Common myeloid progenitor, CD34-positive (primary cell): Measurements from ENCODE around the gene MKS1.

Source experiments
- CTCF ChIA-PET: fragments of 350-600 bp; sonication (Branson Sonifier 250); formaldehyde crosslinking; loops from one replicate; lab custom pipeline; 2021; ENCODE audit warnings: antibody characterized with exemption; lab: Charles Lee
- POLR2A ChIA-PET: fragments of 350-600 bp; sonication (Branson Sonifier 250); formaldehyde crosslinking; loops from one replicate; lab custom pipeline; 2021; ENCODE audit warnings: antibody characterized with exemption; lab: Charles Lee
- DNase-seq, 3 donors: peaks; one replicate each; pipeline versions ENCODE4 v3.0.0 to v3.0.0-alpha.2; 2013
- H3K27ac ChIP-seq, 2 experiments: 1 replicate in 1 of 2; 2 replicates in 1 of 2; pipeline ENCODE4 v1.7.0; 2013; ENCODE audit warnings: inconsistent platforms in 2 of 2, low read length in 2 of 2, mild to moderate bottlenecking in 2 of 2, low read depth in 1 of 2, moderate library complexity in 1 of 2; ENCODE audit not compliant: severe bottlenecking in 2 of 2, insufficient read depth in 1 of 2, poor library complexity in 1 of 2
- H3K27me3 ChIP-seq, 5 experiments: replicated peaks in 2 of 5; 1 replicate in 3 of 5; 2 replicates in 2 of 5; pipeline versions ENCODE4 v1.6.1 to v1.7.0; 2013; ENCODE audit warnings: low read length in 4 of 5, mild to moderate bottlenecking in 2 of 5, moderate library complexity in 2 of 5, inconsistent platforms in 1 of 5; ENCODE audit not compliant: insufficient read depth in 5 of 5, control insufficient read depth in 4 of 5
- H3K36me3 ChIP-seq, 4 experiments: 1 replicate in 2 of 4; 2 replicates in 2 of 4; pipeline versions ENCODE4 v1.6.1 to v1.7.0; 2013; ENCODE audit warnings: low read length in 3 of 4, control low read depth in 1 of 4, mild to moderate bottlenecking in 1 of 4; ENCODE audit not compliant: control insufficient read depth in 4 of 4, insufficient read depth in 4 of 4
- H3K4me1 ChIP-seq, 4 experiments: 1 replicate in 3 of 4; 2 replicates in 1 of 4; pipeline versions ENCODE4 v1.6.1 to v1.7.1; 2013; ENCODE audit warnings: low read length in 3 of 4, mild to moderate bottlenecking in 3 of 4, control low read depth in 1 of 4, inconsistent platforms in 1 of 4, moderate library complexity in 1 of 4; ENCODE audit not compliant: control insufficient read depth in 4 of 4, insufficient read depth in 4 of 4; ENCODE audit errors: control extremely low read depth in 1 of 4
- H3K4me3 ChIP-seq, 7 experiments: 1 replicate in 4 of 7; 2 replicates in 3 of 7; pipeline versions ENCODE4 v1.5.1 to v1.7.0; 2013; ENCODE audit warnings: mild to moderate bottlenecking in 7 of 7, low read length in 6 of 7, moderate library complexity in 6 of 7, inconsistent platforms in 2 of 7, low read depth in 2 of 7, control low read depth in 1 of 7; ENCODE audit not compliant: insufficient read depth in 4 of 7, control insufficient read depth in 1 of 7; ENCODE audit errors: extremely low read depth in 1 of 7
- H3K9me3 ChIP-seq, 5 experiments: 1 replicate in 4 of 5; 2 replicates in 1 of 5; pipeline versions ENCODE4 v1.6.1 to v1.7.1; 2013; ENCODE audit warnings: low read length in 4 of 5, mild to moderate bottlenecking in 2 of 5, inconsistent platforms in 1 of 5, low read depth in 1 of 5, moderate library complexity in 1 of 5; ENCODE audit not compliant: control insufficient read depth in 4 of 5, insufficient read depth in 2 of 5; ENCODE audit errors: control extremely low read depth in 1 of 5
- WGBS: methylation state at CpG from one replicate; pipeline ENCODE4 v1.1.5; 2013; ENCODE audit not compliant: insufficient coverage; 5-methylcytosine and 5-hydroxymethylcytosine counted together

Gene MKS1

DNA sequence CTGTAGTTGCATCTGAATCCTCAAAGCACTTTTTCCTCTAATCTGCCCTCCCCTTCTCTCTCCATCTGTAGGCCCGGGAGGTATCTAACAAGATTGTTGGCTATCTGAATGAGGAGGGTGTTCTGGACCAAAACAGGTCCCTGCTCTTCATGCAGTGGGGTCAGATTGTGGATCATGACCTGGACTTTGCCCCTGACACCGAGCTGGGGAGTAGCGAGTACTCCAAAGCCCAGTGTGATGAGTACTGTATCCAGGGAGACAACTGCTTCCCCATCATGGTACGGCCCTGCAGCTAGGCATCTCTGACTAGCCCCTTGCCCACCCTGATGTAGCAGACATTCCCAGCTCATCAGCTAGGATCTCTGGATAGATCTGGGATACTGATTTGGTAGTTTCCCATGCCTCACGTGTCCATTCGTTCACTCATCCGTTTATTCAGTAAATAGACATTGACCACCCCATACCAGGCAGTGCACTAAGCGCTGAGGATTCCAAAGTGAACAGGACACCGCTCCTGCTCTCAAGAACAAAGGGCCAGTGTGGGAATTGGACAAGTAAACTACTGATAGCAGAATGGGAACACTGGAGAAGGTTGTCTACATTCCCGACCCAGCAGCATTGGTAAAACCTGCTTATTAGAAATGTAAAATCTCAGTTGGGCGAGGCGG lies 31.4 kb upstream of the MKS1 start:
- Histone ChIP-seq H3K36me3 (no peaks in the 10 kb centered on the region), H3K4me3 (no peak overlapping the region), H3K27ac (no peak overlapping the region), H3K4me1 (peaks cover 0 to 19% (median 15%) of the 10 kb centered on the region in 4 experiments), H3K9me3 (no peaks in the 10 kb centered on the region), H3K27me3 (peaks cover 0 to 19% (median 4%) of the 10 kb centered on the region in 5 experiments)
- WGBS: 89% methylated on average over 9 of the region's 12 CpGs
- no peak for DNase-seq
- ChIA-PET CTCF (interaction anchor here (0.8 to 2.1 kb wide), 17 partner anchors 9 to 173 kb away, joined by 3 to 10 read pairs (median 4); no protein-coding TSS in a partner anchor), POLR2A (interaction anchor here (0.5 kb wide), 1 partner anchor 16 kb away, joined by 3 read pairs; no protein-coding TSS in a partner anchor)

DNA sequence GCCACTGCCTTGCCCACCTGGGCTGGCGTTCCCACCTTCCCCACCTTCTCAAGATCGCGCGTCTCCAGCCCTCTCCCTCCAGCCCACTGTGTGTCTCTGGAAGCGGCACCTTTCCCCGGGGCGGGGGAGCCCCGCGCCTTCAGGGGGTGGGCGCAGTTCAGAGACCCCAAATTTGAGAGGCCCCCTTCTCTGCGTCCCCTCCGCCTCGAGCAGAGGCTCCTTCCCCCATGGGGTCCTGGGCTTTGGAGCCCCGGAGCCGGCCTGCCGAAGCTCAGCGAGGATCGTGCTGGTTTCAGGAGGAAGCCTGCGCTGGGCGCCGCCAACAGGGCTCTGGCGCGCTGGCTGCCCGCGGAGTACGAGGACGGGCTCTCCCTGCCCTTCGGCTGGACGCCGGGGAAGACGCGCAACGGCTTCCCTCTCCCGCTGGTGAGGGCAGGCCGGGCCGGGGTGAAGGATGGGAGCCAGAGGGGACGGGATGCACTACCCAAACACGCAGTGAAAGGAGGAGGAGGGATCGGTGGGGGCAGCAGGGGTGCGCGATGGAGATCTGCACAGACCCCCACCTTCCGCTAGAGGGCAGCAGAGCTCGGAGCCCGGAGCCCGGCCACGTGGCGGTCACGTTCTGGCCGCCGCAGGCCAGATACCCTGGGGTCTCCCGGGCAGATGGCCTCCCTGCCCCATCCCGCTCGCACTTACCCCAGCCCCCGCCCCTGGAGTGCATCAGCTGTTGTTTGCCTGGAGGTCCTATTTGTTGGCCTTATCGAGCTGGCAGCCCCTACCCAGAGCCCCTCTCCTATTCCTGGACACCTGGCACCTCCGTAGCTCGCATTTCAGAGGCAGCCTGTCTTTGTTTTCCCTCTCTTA lies 30.4 kb upstream of the MKS1 start:
- H3K27me3 ChIP-seq: peaks cover 0 to 19% (median 4%) of the 10 kb centered on the region in 5 experiments
- no peaks in the 10 kb centered on the region for H3K36me3 ChIP-seq
- H3K4me3 ChIP-seq: peak overlapping the region; percentile 30 to 79 (median 63)
- 6% methylated on average over 52 of the region's 57 CpGs for WGBS
- no peak overlapping the region for H3K27ac ChIP-seq
- POLR2A ChIA-PET: interaction anchor here (1.2 kb wide), 1 partner anchor 30 kb away, joined by 3 read pairs; the partner anchor contains the start of gene MKS1
- no peaks in the 10 kb centered on the region for H3K9me3 ChIP-seq
- CTCF ChIA-PET: interaction anchor here (0.7 to 2.1 kb wide), 20 partner anchors 13 to 254 kb away, joined by 3 to 10 read pairs (median 3); no protein-coding TSS in a partner anchor
- DNase-seq: peak; percentile 46 to 67 (median 66)
- H3K4me1 ChIP-seq: peaks cover 0 to 19% (median 15%) of the 10 kb centered on the region in 4 experiments

DNA sequence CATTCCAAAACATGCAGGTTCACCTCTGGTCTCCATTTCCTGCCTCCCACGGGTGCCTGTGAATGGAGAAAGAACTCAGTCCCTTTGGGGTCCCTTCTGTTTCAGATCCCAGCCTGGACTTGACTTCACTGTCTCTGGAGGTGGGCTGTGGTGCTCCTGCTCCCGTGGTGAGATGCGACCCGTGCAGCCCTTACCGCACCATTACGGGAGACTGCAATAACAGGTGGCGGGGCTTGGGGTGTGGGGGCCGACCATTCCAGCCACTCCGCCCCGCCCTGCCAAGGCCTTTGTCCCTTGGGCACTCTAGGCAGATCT lies 29.9 kb upstream of the MKS1 start:
- 42% methylated on average over 9 of the region's 10 CpGs for WGBS
- Histone ChIP-seq H3K36me3 (no peaks in the 10 kb centered on the region), H3K9me3 (no peaks in the 10 kb centered on the region), H3K4me3 (peak overlapping the region in 5 of 7 experiments; percentile 42 to 79 (median 63)), H3K4me1 (peaks cover 0 to 19% (median 15%) of the 10 kb centered on the region in 4 experiments), H3K27me3 (peaks cover 0 to 19% (median 4%) of the 10 kb centered on the region in 5 experiments), H3K27ac (no peak overlapping the region)
- ChIA-PET CTCF (interaction anchor here (1.0 to 2.1 kb wide), 9 partner anchors 16 to 255 kb away, joined by 3 to 10 read pairs (median 3); no protein-coding TSS in a partner anchor), POLR2A (interaction anchor here (1.2 kb wide), 1 partner anchor 30 kb away, joined by 3 read pairs; the partner anchor contains the start of gene MKS1)
- no peak for DNase-seq

DNA sequence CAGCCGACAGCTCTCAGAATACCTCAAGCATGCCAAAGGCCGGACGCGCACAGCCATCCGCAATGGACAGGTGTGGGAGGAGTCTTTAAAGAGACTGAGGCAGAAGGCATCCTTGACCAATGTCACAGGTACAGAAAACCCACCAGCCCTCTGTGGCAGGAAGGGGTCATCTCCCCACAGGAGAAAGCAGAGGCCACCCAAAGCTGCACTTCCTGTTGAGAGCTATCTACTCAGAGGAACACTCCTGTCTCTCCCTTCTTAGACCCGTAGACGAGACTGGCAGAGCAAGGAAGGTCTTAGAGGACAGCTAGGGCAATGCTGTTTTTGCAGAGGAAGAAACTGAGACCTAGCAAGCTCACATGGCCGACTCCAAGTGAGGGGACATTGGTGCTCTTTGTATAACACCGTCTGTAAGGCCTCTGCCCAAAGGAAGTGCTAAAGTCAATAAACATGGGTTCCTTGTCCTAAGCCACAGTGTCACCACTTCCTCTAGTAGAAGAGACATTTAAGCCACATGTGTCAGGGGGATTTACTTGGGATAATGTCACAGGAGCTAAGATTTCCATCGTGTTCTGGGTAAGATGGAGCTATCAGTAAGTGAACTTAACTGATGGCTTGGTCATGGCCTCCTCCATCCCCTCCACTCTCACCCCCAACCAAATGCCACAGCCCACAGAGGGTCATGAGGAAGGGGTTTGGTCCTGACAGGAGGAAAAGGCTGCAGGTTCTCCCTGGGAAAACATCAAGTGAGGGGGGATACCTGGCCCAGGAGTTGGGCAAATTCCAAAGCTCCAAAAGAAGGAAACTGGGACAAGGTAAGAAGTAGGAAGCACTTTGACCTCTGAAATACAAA lies 28.7 kb upstream of the MKS1 start:
- 67% methylated on average over 9 of the region's 10 CpGs for WGBS
- H3K27ac ChIP-seq: no peak overlapping the region
- CTCF ChIA-PET: interaction anchor here (0.7 to 2.4 kb wide), 10 partner anchors 9 to 256 kb away, joined by 3 to 7 read pairs (median 4); partner anchors contain the start of genes LPO and MKS1
- H3K36me3 ChIP-seq: no peaks in the 10 kb centered on the region
- H3K27me3 ChIP-seq: peaks cover 0 to 19% (median 6%) of the 10 kb centered on the region in 5 experiments
- peaks cover 0 to 19% (median 15%) of the 10 kb centered on the region in 4 experiments for H3K4me1 ChIP-seq
- no peak overlapping the region for H3K4me3 ChIP-seq
- POLR2A ChIA-PET: no interaction called here
- peak in 1 of 3 donors; percentile 9 for DNase-seq
- no peaks in the 10 kb centered on the region for H3K9me3 ChIP-seq

DNA sequence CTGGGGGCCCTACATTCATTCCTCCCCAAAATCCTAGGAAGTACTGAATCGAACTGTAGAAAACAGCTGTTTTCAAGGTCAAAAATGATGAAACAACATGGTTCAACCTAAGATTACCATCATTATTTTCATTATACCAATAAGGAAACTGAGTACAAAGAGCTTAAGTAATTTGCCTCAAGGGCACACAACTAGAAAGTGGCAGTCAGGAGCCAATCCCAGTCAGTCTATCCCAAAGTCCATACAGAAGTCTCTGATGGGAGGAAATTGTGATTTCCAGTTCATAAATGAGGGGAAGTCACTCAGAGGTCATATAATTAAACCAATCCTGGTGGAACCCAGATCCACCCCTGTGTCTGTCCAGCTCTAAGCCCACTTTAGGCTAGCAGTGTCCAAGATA lies 27.7 kb upstream of the MKS1 start:
- H3K4me1 ChIP-seq: peaks cover 0 to 19% (median 15%) of the 10 kb centered on the region in 4 experiments
- H3K4me3 ChIP-seq: no peak overlapping the region
- CTCF ChIA-PET: interaction anchor here (1.0 to 2.4 kb wide), 3 partner anchors 16 to 98 kb away, joined by 3 to 7 read pairs (median 3); partner anchors contain the start of gene MKS1
- POLR2A ChIA-PET: no interaction called here
- no peak for DNase-seq
- H3K27ac ChIP-seq: no peak overlapping the region
- no peaks in the 10 kb centered on the region for H3K36me3 ChIP-seq
- peaks cover 0 to 21% (median 9%) of the 10 kb centered on the region in 5 experiments for H3K27me3 ChIP-seq
- no peaks in the 10 kb centered on the region for H3K9me3 ChIP-seq
- WGBS: 100% methylated on average over 1 of the region's 1 CpG

DNA sequence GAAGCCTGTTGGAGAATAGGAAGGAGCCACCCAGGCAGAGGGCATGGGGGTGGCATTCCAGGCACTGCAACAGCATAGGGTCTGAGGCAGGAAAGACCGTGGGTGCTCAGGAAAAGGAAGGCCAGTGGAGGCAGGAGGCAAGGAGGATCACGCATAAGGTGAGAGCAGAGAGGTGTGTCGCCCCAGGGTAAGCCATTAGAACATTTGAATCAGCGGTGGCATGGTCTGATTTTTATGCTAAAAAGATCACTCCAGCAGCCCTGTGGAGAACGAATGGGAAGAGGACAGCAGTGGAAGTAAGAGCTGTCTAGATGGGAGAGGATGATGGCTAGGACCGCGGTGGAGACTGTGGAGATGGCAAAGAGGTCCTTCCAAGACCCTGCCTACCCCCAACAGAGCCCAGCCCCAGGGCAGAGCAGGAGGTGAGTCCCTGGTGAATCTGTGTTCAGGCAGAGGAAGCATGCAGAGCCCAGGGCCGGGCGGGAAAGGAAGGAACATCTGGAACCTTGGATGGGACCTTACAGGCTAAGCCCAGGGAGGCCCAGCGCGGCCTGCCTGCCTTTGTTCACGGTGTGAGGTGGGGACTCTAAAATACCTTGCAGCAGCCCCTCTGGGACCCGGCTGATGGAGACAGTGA lies 27.2 kb upstream of the MKS1 start:
- Histone ChIP-seq H3K27me3 (peaks cover 0 to 22% (median 13%) of the 10 kb centered on the region in 5 experiments), H3K27ac (no peak overlapping the region), H3K4me3 (no peak overlapping the region), H3K36me3 (no peaks in the 10 kb centered on the region), H3K4me1 (peaks cover 0 to 19% (median 15%) of the 10 kb centered on the region in 4 experiments), H3K9me3 (no peaks in the 10 kb centered on the region)
- CTCF ChIA-PET: interaction anchor here (1.0 to 2.4 kb wide), 2 partner anchors 15 to 27 kb away, joined by 3 to 7 read pairs; partner anchors contain the start of gene MKS1
- 88% methylated on average over 13 of the region's 13 CpGs for WGBS
- POLR2A ChIA-PET: no interaction called here
- no peak for DNase-seq
